Activated B cell treated with CpG ODN at 0.5 μM for 24 hours (primary cell): ENCODE measurements around the gene EIF5A. TPM values are rescaled to one million over a fixed set of nuclear protein-coding genes. Genes with fewer than 3 reads are reported as not detected.

ENCODE experiments used
- ATAC-seq: fragments of 200-7000 bp; cut with Tn5 transposase; one replicate; pipeline ENCODE4 v1.10.0; 2021; ENCODE audit warnings: low read depth, mild to moderate bottlenecking, moderate library complexity
- CTCF ChIA-PET: fragments of 350-600 bp; sonication (Branson Sonifier 250); formaldehyde crosslinking; loops from one replicate; lab custom pipeline; 2021; ENCODE audit warnings: antibody characterized with exemption; lab: Charles Lee
- POLR2A ChIA-PET: fragments of 350-600 bp; sonication (Branson Sonifier 250); formaldehyde crosslinking; loops from one replicate; lab custom pipeline; 2021; ENCODE audit warnings: antibody characterized with exemption; lab: Charles Lee
- DNase-seq: peaks from one replicate; pipeline ENCODE4 v3.0.0; 2022
- H3K27ac Mint-ChIP-seq: one replicate; pipeline ENCODE4 v1.8.0; 2020; ENCODE audit warnings: mixed read lengths
- H3K27me3 Mint-ChIP-seq: one replicate; pipeline ENCODE4 v1.8.0; 2021; ENCODE audit warnings: mixed read lengths
- H3K36me3 Mint-ChIP-seq: one replicate; pipeline ENCODE4 v1.8.0; 2021; ENCODE audit warnings: low read depth, mixed read lengths
- H3K4me1 Mint-ChIP-seq: one replicate; pipeline ENCODE4 v1.8.0; 2021; ENCODE audit warnings: mixed read lengths
- H3K4me3 Mint-ChIP-seq: one replicate; pipeline ENCODE4 v1.8.0; 2020; ENCODE audit warnings: mild to moderate bottlenecking, mixed read lengths
- H3K9me3 Mint-ChIP-seq: one replicate; pipeline ENCODE4 v1.8.0; 2020; ENCODE audit warnings: mixed read lengths
- CTCF ChIP-seq: fragments of 200-600 bp; IDR thresholded peaks from one replicate; pipeline ENCODE4 v1.8.0; 2022; ENCODE audit warnings: antibody characterized with exemption, mild to moderate bottlenecking
- intact Hi-C: fragments of 100-400 bp; cut with micrococcal nuclease; formaldehyde crosslinking; loops from one replicate; pipeline ENCODE4 v1.15.1; 2024
- total RNA-seq: library from RNA; stranded (reverse); gene quantifications from 2 replicates; pipeline ENCODE4 v1.2.3, GENCODE V29; 2022

EIF5A gene
- total RNA-seq, 1 donor from 2014 or later: 656 TPM

DNA sequence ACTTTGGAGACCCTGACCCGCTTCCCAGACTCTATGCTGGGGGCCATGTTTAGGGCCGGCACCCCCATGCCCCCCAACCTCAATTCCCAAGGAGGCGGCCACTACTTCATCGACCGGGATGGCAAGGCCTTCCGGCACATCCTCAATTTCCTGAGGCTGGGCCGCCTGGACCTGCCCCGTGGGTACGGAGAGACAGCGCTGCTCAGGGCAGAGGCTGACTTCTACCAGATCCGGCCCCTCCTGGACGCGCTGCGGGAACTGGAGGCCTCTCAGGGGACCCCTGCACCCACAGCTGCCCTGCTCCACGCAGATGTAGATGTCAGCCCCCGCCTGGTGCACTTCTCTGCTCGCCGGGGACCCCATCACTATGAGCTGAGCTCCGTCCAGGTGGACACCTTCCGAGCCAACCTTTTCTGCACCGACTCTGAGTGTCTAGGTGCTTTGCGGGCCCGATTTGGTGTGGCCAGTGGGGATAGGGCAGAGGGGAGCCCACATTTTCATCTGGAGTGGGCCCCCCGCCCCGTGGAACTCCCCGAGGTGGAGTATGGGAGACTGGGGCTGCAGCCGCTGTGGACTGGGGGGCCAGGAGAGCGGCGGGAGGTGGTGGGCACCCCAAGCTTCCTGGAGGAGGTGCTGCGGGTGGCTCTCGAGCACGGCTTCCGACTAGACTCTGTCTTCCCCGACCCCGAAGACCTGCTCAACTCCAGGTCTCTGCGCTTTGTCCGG lies 45.6 kb downstream of the EIF5A start:
- Mint-ChIP-seq H3K36me3 (peaks cover 13% of the 10 kb centered on the region), H3K9me3 (no peaks in the 10 kb centered on the region), H3K27me3 (no peaks in the 10 kb centered on the region), H3K4me1 (peaks cover 42% of the 10 kb centered on the region), H3K27ac (peak overlapping the region; percentile 87), H3K4me3 (peak overlapping the region; percentile 87)
- ChIA-PET CTCF (interaction anchor here (0.8 to 1.8 kb wide), 6 partner anchors 16 to 208 kb away, joined by 3 to 7 read pairs (median 4); partner anchors contain the start of genes ACAP1 and NEURL4), POLR2A (interaction anchor here (0.6 to 5.1 kb wide), 8 partner anchors 16 to 334 kb away, joined by 3 to 48 read pairs (median 4); partner anchors contain the start of genes ACAP1, NEURL4, PHF23 and POLR2A)
- DNase-seq (no peak), ATAC-seq (no peak)
- TF ChIP-seq CTCF: no peak
- intact Hi-C loops: loop anchor here (1.0 to 5.0 kb wide), 5 partner anchors 29 to 308 kb away; partner anchors contain the start of genes ACADVL, DLG4, SENP3 and TMEM256

- peaks cover 2% of the 10 kb centered on the region for H3K36me3 Mint-ChIP-seq
- CTCF ChIA-PET: interaction anchor here (0.9 to 4.2 kb wide), 6 partner anchors 82 to 235 kb away, joined by 3 to 31 read pairs (median 7); partner anchors contain the start of gene SENP3
- intact Hi-C loops: loop anchor here (5.0 kb wide), 1 partner anchor 137 kb away; the partner anchor contains the start of genes ACADVL and DLG4
- peak overlapping the region; percentile 43 for H3K27ac Mint-ChIP-seq
- POLR2A ChIA-PET: interaction anchor here (0.6 to 2.0 kb wide), 4 partner anchors 17 to 130 kb away, joined by 3 to 10 read pairs (median 7); partner anchors contain the start of genes ACAP1, FGF11, NLGN2 and POLR2A
- no peak overlapping the region for H3K4me3 Mint-ChIP-seq
- DNase-seq (no peak), ATAC-seq (no peak)
- H3K4me1 Mint-ChIP-seq: peaks cover 42% of the 10 kb centered on the region
- no peaks in the 10 kb centered on the region for H3K27me3 Mint-ChIP-seq
- H3K9me3 Mint-ChIP-seq: no peaks in the 10 kb centered on the region
- no peak for TF ChIP-seq CTCF
Measured at GRCh38 chr17:7354262-7354843, 46.9 kb downstream of the EIF5A start.

- DNase-seq (no peak), ATAC-seq (no peak)
- H3K27me3 Mint-ChIP-seq: no peaks in the 10 kb centered on the region
- CTCF ChIA-PET: interaction anchor here (0.9 to 4.2 kb wide), 11 partner anchors 21 to 332 kb away, joined by 3 to 31 read pairs (median 7); partner anchors contain the start of genes MPDU1, SENP3, SOX15 and TNFSF13
- TF ChIP-seq CTCF: no peak
- H3K4me1 Mint-ChIP-seq: peaks cover 36% of the 10 kb centered on the region
- peaks cover 2% of the 10 kb centered on the region for H3K36me3 Mint-ChIP-seq
- no peak within 1 kb of the TSS for H3K4me3 Mint-ChIP-seq
- H3K9me3 Mint-ChIP-seq: no peaks in the 10 kb centered on the region
- H3K27ac Mint-ChIP-seq: peak within 1 kb of the TSS; percentile 43
- POLR2A ChIA-PET: interaction anchor here (0.6 to 2.0 kb wide), 11 partner anchors 18 to 229 kb away, joined by 3 to 12 read pairs (median 6); partner anchors contain the start of genes ACAP1, CD68, FGF11 and MPDU1
- intact Hi-C loops: no loop called here
Measured at GRCh38 chr17:7355053-7355452, 47.6 kb downstream of the EIF5A start, which contains the start of gene TMEM95. Gene TMEM95 (plus strand): TSS chr17:7355156. CDS start chr17:7355205, 49 bp downstream.

DNA sequence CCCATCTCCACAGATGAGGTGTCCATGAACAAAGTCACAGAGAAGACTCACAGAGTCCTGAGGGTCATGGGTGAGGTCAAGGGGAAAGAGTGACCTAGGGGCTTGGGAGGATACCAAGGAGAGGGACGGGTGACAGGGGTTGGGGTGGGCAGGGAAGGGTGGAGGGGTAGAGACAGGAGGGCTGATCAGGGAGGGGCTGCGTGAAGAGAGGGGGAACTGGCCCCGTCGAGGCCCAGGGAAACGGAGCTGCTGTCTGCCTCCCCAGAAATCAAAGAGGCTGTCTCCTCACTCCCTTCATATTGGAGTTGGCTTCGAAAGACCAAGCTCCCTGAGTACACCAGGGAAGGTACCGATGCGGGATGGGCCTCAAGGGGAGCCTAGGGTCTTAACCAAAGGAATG lies 48.1 kb downstream of the EIF5A start:
- DNase-seq (no peak), ATAC-seq (no peak)
- H3K27me3 Mint-ChIP-seq: no peaks in the 10 kb centered on the region
- no peak overlapping the region for H3K27ac Mint-ChIP-seq
- peaks cover 2% of the 10 kb centered on the region for H3K36me3 Mint-ChIP-seq
- TF ChIP-seq CTCF: no peak
- no peak overlapping the region for H3K4me3 Mint-ChIP-seq
- POLR2A ChIA-PET: interaction anchor here (0.6 to 2.0 kb wide), 19 partner anchors 19 to 332 kb away, joined by 3 to 12 read pairs (median 4); partner anchors contain the start of genes ACAP1, CD68, FGF11 and MPDU1
- CTCF ChIA-PET: interaction anchor here (0.7 to 4.2 kb wide), 24 partner anchors 10 to 332 kb away, joined by 3 to 31 read pairs (median 4); partner anchors contain the start of genes ACAP1, FGF11, MPDU1 and SENP3
- intact Hi-C loops: no loop called here
- H3K9me3 Mint-ChIP-seq: no peaks in the 10 kb centered on the region
- H3K4me1 Mint-ChIP-seq: peaks cover 31% of the 10 kb centered on the region
